ENCODE data around the gene VMP1. TPM values are rescaled to one million over a fixed set of nuclear protein-coding genes. Genes with fewer than 3 reads are reported as not detected.

VMP1 gene
- total RNA-seq, 1 experiment from 2014 or later = 83.1 TPM

- H3K79me1 ChIP-seq (ENCODE audit: insufficient read depth, low read depth, low read length, poor library complexity, severe bottlenecking) = peaks cover 4% of the 10 kb centered on the region
- H4K8ac ChIP-seq (replicated peaks; ENCODE audit: insufficient read length, low read depth, low read length) = no peak overlapping the region
- H3K23ac ChIP-seq (ENCODE audit: insufficient read length, low read depth, low read length) = no peak overlapping the region
- H2BK20ac ChIP-seq (ENCODE audit: low read depth, low read length, poor library complexity, severe bottlenecking) = no peak overlapping the region
- no peak overlapping the region for H3K27ac ChIP-seq (ENCODE audit: insufficient read length, low read depth, low read length)
- no peaks in the 10 kb centered on the region for H3K27me3 Mint-ChIP-seq (ENCODE audit: low read depth)
- no peak overlapping the region for H2AFZ ChIP-seq (ENCODE audit: low read length)
- WGBS (ENCODE audit: extremely low coverage, insufficient read length, low lambda C conversion rate) = no CpG with 5 or more reads among the region's 2 CpGs
- no peak overlapping the region for H3K4ac ChIP-seq (ENCODE audit: low read depth, low read length)
- no peak overlapping the region for H3K14ac ChIP-seq (ENCODE audit: insufficient read depth, low read length)
- TF ChIP-seq CTCF (conservative IDR thresholded peaks at IDR 0.05) = no peak
- no peak overlapping the region for H2BK15ac ChIP-seq (ENCODE audit: low read depth, low read length)
- peaks cover under 1% of the 10 kb centered on the region in 2 experiments; a peak in 3 of 4 replicates for H3K4me1 Mint-ChIP-seq
- no peak overlapping the region for H2BK120ac ChIP-seq (ENCODE audit: low read depth, low read length, poor library complexity, severe bottlenecking)
- H3K27me3 ChIP-seq (ENCODE audit: insufficient read depth, low read length) = no peaks in the 10 kb centered on the region
- no peak overlapping the region for H3K27ac Mint-ChIP-seq
- no peak overlapping the region for H3T11ph ChIP-seq (ENCODE audit: low read length)
- peaks cover 7% of the 10 kb centered on the region; the same call in 1 of the 2 replicates for H3K79me2 ChIP-seq (ENCODE audit: insufficient read depth, low read length)
- no peak overlapping the region for H4K5ac ChIP-seq (ENCODE audit: insufficient read length, low read depth, low read length)
- H4K91ac ChIP-seq (ENCODE audit: insufficient read length, low read depth, low read length) = no peak overlapping the region
- H3K9ac ChIP-seq (ENCODE audit: extremely low read depth, insufficient read length, low read length) = no peak overlapping the region
- H3K4me3 Mint-ChIP-seq = no peak overlapping the region
- H2BK5ac ChIP-seq (ENCODE audit: insufficient read length, low read length) = no peak overlapping the region
- H3K9me3 ChIP-seq (ENCODE audit: control insufficient read depth, low read depth, low read length) = no peaks in the 10 kb centered on the region
- H3K56ac ChIP-seq (ENCODE audit: insufficient read length, low read depth, low read length) = no peak overlapping the region
- H3K18ac ChIP-seq (ENCODE audit: insufficient read length, low read depth, low read length) = no peak overlapping the region
- no peaks in the 10 kb centered on the region for H3K4me1 ChIP-seq (ENCODE audit: insufficient read depth, low read length)
- no peak for DNase-seq
- no peak overlapping the region for H3K4me2 ChIP-seq (ENCODE audit: insufficient read depth, insufficient read length, low read length)
- H3K9me3 Mint-ChIP-seq = no peaks in the 10 kb centered on the region
- peaks cover 0 to 4% (median 0%) of the 10 kb centered on the region in 3 experiments; a peak in 1 of 7 replicates for H3K36me3 Mint-ChIP-seq (ENCODE audit: insufficient read depth in 1 of 3, low read depth in 3 of 3)
- H3K23me2 ChIP-seq (ENCODE audit: insufficient read length, low read depth, low read length, poor library complexity, severe bottlenecking) = no peaks in the 10 kb centered on the region
- H4K20me1 ChIP-seq (ENCODE audit: control insufficient read depth, insufficient read depth, insufficient read length) = no peaks in the 10 kb centered on the region
- H2AK5ac ChIP-seq (ENCODE audit: insufficient read length, low read length) = no peak overlapping the region
- no peak overlapping the region for H2BK12ac ChIP-seq (ENCODE audit: insufficient read length, low read depth, low read length)
Measured at GRCh38 chr17:59714255-59714654, 6.8 kb downstream of the VMP1 start.

Data from H9 (cell line).